SJSA1 (cell line): ENCODE data around the gene SLC19A3. TPM values are rescaled to one million over a fixed set of nuclear protein-coding genes. Genes with fewer than 3 reads are reported as not detected.
"Not testable (repeated sequence)": the region's sequence is repeated elsewhere in the genome, so short reads cannot be mapped to it uniquely, and the experiment has no call there.

Experiments used
- DNase-seq, 2 experiments: peaks; one replicate each; pipeline ENCODE4 v3.0.0-alpha.2; 2015 to 2020; ENCODE audit warnings: low spot score in 2 of 2, low read depth in 1 of 2
- H3K27ac ChIP-seq: fragments of 250-450 bp; sonication (Bioruptor Pico); 2 replicates; pipeline ENCODE4 v1.5.1; 2020; ENCODE audit warnings: mild to moderate bottlenecking, moderate library complexity
- H3K27me3 ChIP-seq: fragments of 250-450 bp; sonication (Bioruptor Pico); replicated peaks from 2 replicates; pipeline ENCODE4 v1.5.1; 2020; ENCODE audit warnings: mild to moderate bottlenecking, moderate library complexity
- H3K36me3 ChIP-seq: fragments of 250-450 bp; sonication (Bioruptor Pico); 2 replicates; pipeline ENCODE4 v1.5.1; 2020; ENCODE audit warnings: mild to moderate bottlenecking
- H3K4me1 ChIP-seq: fragments of 250-450 bp; sonication (Bioruptor Pico); replicated peaks from 2 replicates; pipeline ENCODE4 v1.6.1; 2021; ENCODE audit warnings: mild to moderate bottlenecking
- H3K4me3 ChIP-seq: fragments of 250-450 bp; sonication (Bioruptor Pico); 2 replicates; pipeline ENCODE4 v1.5.1; 2020; ENCODE audit warnings: mild to moderate bottlenecking
- H3K9me3 ChIP-seq: fragments of 250-450 bp; sonication (Bioruptor Pico); replicated peaks from 2 replicates; pipeline ENCODE4 v1.5.1; 2020; ENCODE audit warnings: mild to moderate bottlenecking
- total RNA-seq: library from RNA; depleted of rRNA; stranded (reverse); fragments of >200 nt; shearing (Covaris generic); gene quantifications from 2 replicates; pipeline ENCODE4 v1.2.3, GENCODE V29; 2014

Gene SLC19A3
- total RNA-seq, 1 experiment from 2014 or later, result not detected

- Histone ChIP-seq H3K27ac (no peak overlapping the region), H3K4me1 (no peaks in the 10 kb centered on the region), H3K9me3 (no peaks in the 10 kb centered on the region), H3K27me3 (no peaks in the 10 kb centered on the region), H3K4me3 (no peak overlapping the region), H3K36me3 (no peaks in the 10 kb centered on the region)
- no peak for DNase-seq
Observed at GRCh38 chr2:227677928-227678327, 39.9 kb downstream of the SLC19A3 start.

- DNase-seq, result no peak
- Histone ChIP-seq H3K9me3 (no peaks in the 10 kb centered on the region), H3K27me3 (no peaks in the 10 kb centered on the region), H3K4me1 (no peaks in the 10 kb centered on the region), H3K4me3 (no peak overlapping the region), H3K36me3 (no peaks in the 10 kb centered on the region), H3K27ac (no peak overlapping the region)
Observed at GRCh38 chr2:227674485-227674884, 43.3 kb downstream of the SLC19A3 start.

GRCh38 chr2:227673620-227674019 is 44.2 kb downstream of the SLC19A3 start:
- not testable (repeated sequence) for H3K4me1 ChIP-seq, H3K4me3 ChIP-seq, H3K36me3 ChIP-seq, DNase-seq, H3K27ac ChIP-seq, H3K9me3 ChIP-seq, H3K27me3 ChIP-seq

- Histone ChIP-seq H3K4me1 (no peaks in the 10 kb centered on the region), H3K9me3 (no peaks in the 10 kb centered on the region), H3K27me3 (no peaks in the 10 kb centered on the region), H3K36me3 (no peaks in the 10 kb centered on the region), H3K27ac (no peak overlapping the region), H3K4me3 (no peak overlapping the region)
- no peak for DNase-seq
Observed at GRCh38 chr2:227671170-227671905, 46.5 kb downstream of the SLC19A3 start.

GRCh38 chr2:227666631-227667170 is 51.1 kb downstream of the SLC19A3 start, which contains the start of gene SCYGR5:
TSS of gene SCYGR5 (plus strand) at chr2:227666804. CDS start at chr2:227666804, 0 bp downstream.
- not testable (repeated sequence) for H3K27me3 ChIP-seq, H3K36me3 ChIP-seq, H3K4me1 ChIP-seq, H3K9me3 ChIP-seq, DNase-seq, H3K27ac ChIP-seq, H3K4me3 ChIP-seq

- Histone ChIP-seq H3K27ac (no peak overlapping the region), H3K9me3 (no peaks in the 10 kb centered on the region), H3K27me3 (no peaks in the 10 kb centered on the region), H3K36me3 (no peaks in the 10 kb centered on the region), H3K4me1 (no peaks in the 10 kb centered on the region), H3K4me3 (no peak overlapping the region)
- DNase-seq, result no peak
Observed at GRCh38 chr2:227665189-227665940, 52.5 kb downstream of the SLC19A3 start.

- Histone ChIP-seq H3K9me3 (no peaks in the 10 kb centered on the region), H3K27me3 (no peaks in the 10 kb centered on the region), H3K27ac (no peak overlapping the region), H3K36me3 (no peaks in the 10 kb centered on the region), H3K4me1 (no peaks in the 10 kb centered on the region), H3K4me3 (no peak overlapping the region)
- no peak for DNase-seq
Observed at GRCh38 chr2:227661827-227662226, 56.0 kb downstream of the SLC19A3 start.

GRCh38 chr2:227661025-227661649 is 56.7 kb downstream of the SLC19A3 start:
- Histone ChIP-seq H3K27me3 (no peaks in the 10 kb centered on the region), H3K27ac (no peak overlapping the region), H3K9me3 (no peaks in the 10 kb centered on the region), H3K4me3 (no peak overlapping the region), H3K4me1 (no peaks in the 10 kb centered on the region), H3K36me3 (no peaks in the 10 kb centered on the region)
- DNase-seq, result no peak

- DNase-seq, result no peak
- H3K4me3 ChIP-seq, result no peak overlapping the region
- H3K36me3 ChIP-seq, result no peaks in the 10 kb centered on the region
- H3K4me1 ChIP-seq, result peaks cover 7% of the 10 kb centered on the region; the same call in 1 of the 2 replicates
- no peaks in the 10 kb centered on the region for H3K9me3 ChIP-seq
- no peak overlapping the region for H3K27ac ChIP-seq
- no peaks in the 10 kb centered on the region for H3K27me3 ChIP-seq
Observed at GRCh38 chr2:227657199-227657845, 60.5 kb downstream of the SLC19A3 start.

GRCh38 chr2:227655454-227655853 is 62.4 kb downstream of the SLC19A3 start:
- H3K4me3 ChIP-seq, result no peak overlapping the region
- no peaks in the 10 kb centered on the region for H3K27me3 ChIP-seq
- no peak overlapping the region for H3K27ac ChIP-seq

GRCh38 chr2:227654426-227654825 is 63.4 kb downstream of the SLC19A3 start:
- no peak for DNase-seq
- no peak overlapping the region for H3K27ac ChIP-seq
- H3K4me1 ChIP-seq, result peaks cover 7% of the 10 kb centered on the region; the same call in 1 of the 2 replicates
- H3K27me3 ChIP-seq, result no peaks in the 10 kb centered on the region
- no peaks in the 10 kb centered on the region for H3K9me3 ChIP-seq
- no peaks in the 10 kb centered on the region for H3K36me3 ChIP-seq
- no peak overlapping the region for H3K4me3 ChIP-seq

More at GRCh38 chr2:227655454-227655853, 62.4 kb downstream of the SLC19A3 start:
- H3K36me3 ChIP-seq, result no peaks in the 10 kb centered on the region
- peak in 1 of 2 experiments; percentile 28 for DNase-seq
- no peaks in the 10 kb centered on the region for H3K9me3 ChIP-seq
- peaks cover 7% of the 10 kb centered on the region; the same call in 1 of the 2 replicates for H3K4me1 ChIP-seq

GRCh38 chr2:227653419-227653818 is 64.4 kb downstream of the SLC19A3 start:
- H3K4me3 ChIP-seq, result no peak overlapping the region
- no peak for DNase-seq
- no peak overlapping the region for H3K27ac ChIP-seq
- peaks cover 7% of the 10 kb centered on the region; the same call in 1 of the 2 replicates for H3K4me1 ChIP-seq
- H3K27me3 ChIP-seq, result no peaks in the 10 kb centered on the region
- H3K36me3 ChIP-seq, result no peaks in the 10 kb centered on the region
- no peaks in the 10 kb centered on the region for H3K9me3 ChIP-seq

GRCh38 chr2:227643990-227644551 is 73.8 kb downstream of the SLC19A3 start:
- no peak overlapping the region for H3K27ac ChIP-seq
- H3K9me3 ChIP-seq, result no peaks in the 10 kb centered on the region
- no peaks in the 10 kb centered on the region for H3K27me3 ChIP-seq
- H3K36me3 ChIP-seq, result no peaks in the 10 kb centered on the region
- no peak overlapping the region for H3K4me3 ChIP-seq
- H3K4me1 ChIP-seq, result no peaks in the 10 kb centered on the region
- DNase-seq, result no peak
